Esophagus muscularis mucosa (tissue), 4 donors: ENCODE data around the gene MEF2C. TPM values are rescaled to one million over a fixed set of nuclear protein-coding genes. Genes with fewer than 3 reads are reported as not detected.

Experiments used
- DNase-seq: peaks from one replicate; pipeline ENCODE4 v3.0.0-alpha.2; 2017; ENCODE audit errors: extremely low spot score
- H3K27ac ChIP-seq, 4 donors: fragments of 200-600 bp; sonication (generic); replicated peaks in 1 of 4; 1 replicate in 3 of 4; 2 replicates in 1 of 4; pipeline ENCODE4 v1.5.1; 2016 to 2019; ENCODE audit warnings: mild to moderate bottlenecking in 1 of 4
- H3K27me3 ChIP-seq, 4 donors: fragments of 200-600 bp; sonication (generic); one replicate each; pipeline versions ENCODE4 v1.5.1 to v1.6.0; 2016 to 2019
- H3K36me3 ChIP-seq, 4 donors: fragments of 200-600 bp; sonication (generic); one replicate each; pipeline ENCODE4 v1.5.1; 2016 to 2019
- H3K4me1 ChIP-seq, 4 donors: fragments of 200-600 bp; sonication (generic); one replicate each; pipeline ENCODE4 v1.5.1; 2016 to 2019
- H3K4me3 ChIP-seq, 4 donors: fragments of 200-600 bp; sonication (generic); 1 replicate in 2 of 4; 2 replicates in 2 of 4; pipeline ENCODE4 v1.5.1; 2016 to 2019; ENCODE audit warnings: mild to moderate bottlenecking in 4 of 4, moderate library complexity in 1 of 4
- H3K9me3 ChIP-seq, 4 donors: fragments of 200-600 bp; sonication (generic); 1 replicate in 3 of 4; 2 replicates in 1 of 4; pipeline ENCODE4 v1.5.1; 2016 to 2019
- EP300 ChIP-seq: sonication (generic); formaldehyde crosslinking; IDR thresholded peaks from one replicate; pipeline ENCODE4 v1.6.1; 2017; ENCODE audit warnings: antibody characterized with exemption
- POLR2A ChIP-seq: fragments of 450-650 bp; IDR thresholded peaks from one replicate; pipeline ENCODE4 v1.6.1; 2017; ENCODE audit warnings: antibody characterized with exemption, moderate library complexity, mild to moderate bottlenecking, low read depth
- POLR2AphosphoS5 ChIP-seq, 2 donors: sonication (generic); formaldehyde crosslinking; IDR thresholded peaks; one replicate each; pipeline ENCODE4 v1.6.1; 2017; ENCODE audit warnings: antibody characterized with exemption in 2 of 2
- WGBS: methylation state at CpG from one replicate; pipeline ENCODE4 v1.1.5; 2018; 5-methylcytosine and 5-hydroxymethylcytosine counted together
- intact Hi-C: fragments of 100-400 bp; cut with DNase I; formaldehyde crosslinking; loops from one replicate; pipeline ENCODE4 v1.15.1; 2023
- total RNA-seq, 4 donors: library from RNA; depleted of rRNA; stranded (reverse); fragments of >200 nt; gene quantifications; one replicate each; pipeline versions ENCODE4 v1.1.0 to v1.2.1, GENCODE V29; 2016
- TF ChIP-seq, protein P1 (sequence below), 3 experiments: fragments of 200-600 bp in 2 of 3; fragments of 450-650 bp in 1 of 3; sonication (generic) in 2 of 3; IDR thresholded peaks; one replicate each; pipeline ENCODE4 v1.5.1; 2017 to 2019; ENCODE audit warnings: antibody characterized with exemption in 3 of 3, mild to moderate bottlenecking in 2 of 3, moderate library complexity in 1 of 3

The MEF2C gene
- total RNA-seq, 4 donors from 2014 or later: 20.8 to 34.3 (median 29.0) TPM

DNA sequence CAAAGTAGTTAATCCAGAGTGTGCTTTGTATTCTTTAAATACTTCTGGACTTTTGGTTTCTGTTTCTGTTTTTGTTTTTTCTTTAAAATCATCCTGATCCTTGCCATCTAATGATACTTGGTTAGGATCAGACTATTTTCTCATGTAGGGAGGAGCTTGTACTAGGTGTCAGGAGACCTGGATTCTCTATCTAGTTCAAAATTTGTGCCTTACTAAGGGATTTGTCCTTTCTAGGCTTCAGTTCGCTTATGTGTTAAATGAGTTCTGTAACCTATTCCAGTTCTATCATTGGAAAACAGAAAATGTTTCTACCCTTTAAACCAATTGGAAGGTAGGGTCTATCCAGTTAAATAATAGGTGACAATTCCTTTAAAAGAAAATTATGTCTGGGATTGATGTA is 3.3 kb upstream of the MEF2C start:
- intact Hi-C loops: loop anchor here (5.0 to 10.0 kb wide), 2 partner anchors 56 to 101 kb away; no protein-coding TSS in a partner anchor
- peak overlapping the region; percentile 20 to 37 (median 32) for H3K4me3 ChIP-seq
- DNase-seq: no peak

DNA sequence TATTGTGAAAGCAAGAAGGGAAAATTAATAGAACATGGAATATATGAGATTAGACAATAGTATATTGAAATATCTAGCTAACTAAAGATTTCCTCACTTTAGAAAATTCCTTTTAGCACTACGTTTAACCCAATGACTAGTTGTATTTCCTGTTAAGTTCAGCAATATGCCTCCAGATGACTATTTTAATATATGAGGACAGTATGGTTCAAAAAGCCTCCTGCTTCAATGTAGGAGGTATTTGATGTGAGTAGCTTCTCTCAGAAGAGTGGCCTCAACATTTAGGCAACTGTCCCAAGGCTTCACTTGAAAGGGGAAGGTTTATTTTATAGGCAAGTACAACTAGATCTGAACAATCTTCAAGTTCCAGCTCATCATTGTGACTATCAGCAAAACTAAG is 2.0 kb upstream of the MEF2C start:
- peak overlapping the region; percentile 57 to 80 (median 74) for H3K4me3 ChIP-seq
- intact Hi-C loops: loop anchor here (5.0 to 10.0 kb wide), 2 partner anchors 57 to 100 kb away; no protein-coding TSS in a partner anchor
- no peak for DNase-seq
- peak overlapping the region; percentile 87 to 96 (median 91) for H3K27ac ChIP-seq
- no peaks in the 10 kb centered on the region for H3K9me3 ChIP-seq
- H3K27me3 ChIP-seq: no peaks in the 10 kb centered on the region
- TF ChIP-seq, protein P1, sequence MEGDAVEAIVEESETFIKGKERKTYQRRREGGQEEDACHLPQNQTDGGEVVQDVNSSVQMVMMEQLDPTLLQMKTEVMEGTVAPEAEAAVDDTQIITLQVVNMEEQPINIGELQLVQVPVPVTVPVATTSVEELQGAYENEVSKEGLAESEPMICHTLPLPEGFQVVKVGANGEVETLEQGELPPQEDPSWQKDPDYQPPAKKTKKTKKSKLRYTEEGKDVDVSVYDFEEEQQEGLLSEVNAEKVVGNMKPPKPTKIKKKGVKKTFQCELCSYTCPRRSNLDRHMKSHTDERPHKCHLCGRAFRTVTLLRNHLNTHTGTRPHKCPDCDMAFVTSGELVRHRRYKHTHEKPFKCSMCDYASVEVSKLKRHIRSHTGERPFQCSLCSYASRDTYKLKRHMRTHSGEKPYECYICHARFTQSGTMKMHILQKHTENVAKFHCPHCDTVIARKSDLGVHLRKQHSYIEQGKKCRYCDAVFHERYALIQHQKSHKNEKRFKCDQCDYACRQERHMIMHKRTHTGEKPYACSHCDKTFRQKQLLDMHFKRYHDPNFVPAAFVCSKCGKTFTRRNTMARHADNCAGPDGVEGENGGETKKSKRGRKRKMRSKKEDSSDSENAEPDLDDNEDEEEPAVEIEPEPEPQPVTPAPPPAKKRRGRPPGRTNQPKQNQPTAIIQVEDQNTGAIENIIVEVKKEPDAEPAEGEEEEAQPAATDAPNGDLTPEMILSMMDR (IDR thresholded peaks at IDR 0.05): no peak
- no peak for TF ChIP-seq POLR2AphosphoS5 (IDR thresholded peaks at IDR 0.05)
- TF ChIP-seq POLR2A: no peak
- no peak for TF ChIP-seq EP300
- peaks cover 11 to 64% (median 52%) of the 10 kb centered on the region in 4 donors for H3K4me1 ChIP-seq
- WGBS: 22% methylated on average over 1 of the region's 1 CpG
- no peaks in the 10 kb centered on the region for H3K36me3 ChIP-seq

More for the DNA sequence above, 3.3 kb upstream of the MEF2C start:
- Histone ChIP-seq H3K36me3 (no peaks in the 10 kb centered on the region), H3K27me3 (no peaks in the 10 kb centered on the region), H3K27ac (peak overlapping the region; percentile 87 to 96 (median 91)), H3K4me1 (peaks cover 15 to 62% (median 55%) of the 10 kb centered on the region in 4 donors), H3K9me3 (no peaks in the 10 kb centered on the region)
- 36% methylated on average over 1 of the region's 1 CpG for WGBS
- TF ChIP-seq POLR2A (no peak), EP300 (no peak), POLR2AphosphoS5 (IDR thresholded peaks at IDR 0.05) (no peak)
- TF ChIP-seq, protein P1 (IDR thresholded peaks at IDR 0.05): no peak

DNA sequence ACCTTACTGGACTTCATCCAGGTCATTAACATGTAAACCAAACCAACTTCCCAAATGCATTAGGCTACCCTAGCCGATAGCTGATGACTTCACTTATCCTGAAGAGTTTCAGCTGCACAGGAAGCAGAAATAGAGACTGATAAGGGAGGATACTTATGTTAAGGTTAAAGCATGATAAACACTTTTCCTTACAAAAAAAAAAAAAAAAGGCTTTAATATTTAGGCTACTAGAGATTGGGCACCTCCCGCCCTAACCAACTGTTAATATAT is 1.6 kb upstream of the MEF2C start:
- H3K9me3 ChIP-seq: no peaks in the 10 kb centered on the region
- TF ChIP-seq EP300 (no peak), POLR2A (no peak), POLR2AphosphoS5 (IDR thresholded peaks at IDR 0.05) (no peak)
- TF ChIP-seq, protein P1 (IDR thresholded peaks at IDR 0.05): no peak
- no peak for DNase-seq
- no peaks in the 10 kb centered on the region for H3K27me3 ChIP-seq
- peak overlapping the region; percentile 57 to 80 (median 74) for H3K4me3 ChIP-seq
- intact Hi-C loops: loop anchor here (5.0 to 10.0 kb wide), 2 partner anchors 100 to 152 kb away; no protein-coding TSS in a partner anchor
- WGBS: 27% methylated on average over 2 of the region's 2 CpGs
- peak overlapping the region; percentile 87 to 96 (median 91) for H3K27ac ChIP-seq
- H3K36me3 ChIP-seq: no peaks in the 10 kb centered on the region
- H3K4me1 ChIP-seq: peaks cover 11 to 67% (median 56%) of the 10 kb centered on the region in 4 donors

DNA sequence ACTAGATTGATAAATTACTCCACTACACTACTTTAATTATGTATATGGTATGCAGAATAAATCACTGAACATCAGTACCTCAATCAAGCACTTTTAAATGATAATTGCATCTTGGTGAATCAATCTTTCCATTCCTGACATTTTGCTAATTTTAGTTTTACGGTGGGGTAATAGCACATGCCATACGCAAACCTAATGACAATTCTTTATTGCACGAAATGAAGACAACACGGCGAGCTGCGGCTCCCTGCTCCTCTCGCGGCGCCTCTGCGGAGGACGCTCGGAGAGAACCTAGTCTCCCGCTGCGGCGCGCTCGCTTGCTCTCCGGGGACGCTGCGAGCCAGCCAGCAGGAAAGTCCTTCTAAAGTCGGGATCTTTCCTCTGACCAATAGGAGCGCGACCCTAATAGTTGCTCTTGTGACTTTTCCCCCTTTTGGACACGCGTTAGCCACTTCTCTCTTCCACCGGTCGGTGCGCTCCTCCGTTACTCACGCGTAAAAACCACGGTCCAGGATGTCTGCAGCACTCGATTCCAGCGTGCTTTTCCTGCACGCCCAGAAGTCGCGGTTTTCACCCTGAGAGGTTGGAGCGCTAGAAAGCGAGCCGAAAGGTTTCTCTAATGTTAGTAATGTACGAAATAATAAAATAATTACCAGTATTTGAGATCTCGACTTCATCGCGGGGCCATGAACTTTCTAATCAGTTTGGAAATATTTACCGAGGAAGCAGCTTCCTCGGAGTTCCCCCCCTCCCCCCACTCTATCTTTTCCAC is 1.0 kb upstream of the MEF2C start:
- Histone ChIP-seq H3K9me3 (no peaks in the 10 kb centered on the region), H3K36me3 (no peaks in the 10 kb centered on the region), H3K27me3 (no peaks in the 10 kb centered on the region), H3K4me3 (peak overlapping the region; percentile 57 to 80 (median 74)), H3K27ac (peak overlapping the region; percentile 87 to 96 (median 91)), H3K4me1 (peaks cover 11 to 72% (median 58%) of the 10 kb centered on the region in 4 donors)
- intact Hi-C loops: loop anchor here (2.0 to 10.0 kb wide), 3 partner anchors 47 to 152 kb away; no protein-coding TSS in a partner anchor
- TF ChIP-seq, protein P1 (IDR thresholded peaks at IDR 0.05): peak in 2 of 3 experiments; percentile 9 to 33
- TF ChIP-seq EP300: no peak
- TF ChIP-seq POLR2A: no peak
- TF ChIP-seq POLR2AphosphoS5 (IDR thresholded peaks at IDR 0.05): peak; percentile 85 to 92
- DNase-seq: peak; percentile 93
- under 1% methylated on average over 36 of the region's 46 CpGs for WGBS
